Lung (tissue), 12 donors: ENCODE results near the gene OR52H1. TPM values are rescaled to one million over a fixed set of nuclear protein-coding genes. Genes with fewer than 3 reads are reported as not detected.

Experiments
- ATAC-seq: fragments of 200-7000 bp; cut with Tn5 transposase; one replicate; pipeline ENCODE4 v1.9.1; 2020; ENCODE audit warnings: moderate number of reproducible peaks; ENCODE audit not compliant: insufficient read depth, low FRiP score
- DNase-seq, 3 donors: peaks; one replicate each; pipeline ENCODE4 v3.0.0-alpha.2; 2013 to 2017
- H3K27ac ChIP-seq, 2 donors: one replicate each; pipeline ENCODE4 v1.5.1; 2013; ENCODE audit warnings: mild to moderate bottlenecking in 2 of 2, moderate library complexity in 2 of 2, control low read depth in 1 of 2, inconsistent platforms in 1 of 2, low read depth in 1 of 2, low read length in 1 of 2
- H3K27me3 ChIP-seq, 3 donors: one replicate each; pipeline ENCODE4 v1.5.1; 2013; ENCODE audit warnings: low read length in 2 of 3; ENCODE audit not compliant: control insufficient read depth in 3 of 3, insufficient read depth in 3 of 3
- H3K36me3 ChIP-seq, 4 donors: one replicate each; pipeline ENCODE4 v1.5.1; 2013; ENCODE audit warnings: low read length in 4 of 4, mild to moderate bottlenecking in 1 of 4, moderate library complexity in 1 of 4; ENCODE audit not compliant: control insufficient read depth in 4 of 4, insufficient read depth in 4 of 4
- H3K4me1 ChIP-seq, 5 donors: one replicate each; pipeline ENCODE4 v1.5.1; 2013; ENCODE audit warnings: low read length in 5 of 5, mild to moderate bottlenecking in 2 of 5, moderate library complexity in 1 of 5; ENCODE audit not compliant: control insufficient read depth in 5 of 5, insufficient read depth in 5 of 5
- H3K4me3 ChIP-seq: one replicate; pipeline ENCODE4 v1.5.1; 2013; ENCODE audit warnings: mild to moderate bottlenecking, control low read depth, moderate library complexity
- H3K9ac ChIP-seq, 2 donors: one replicate each; pipeline ENCODE4 v1.5.1; 2013; ENCODE audit warnings: low read length in 2 of 2, control low read depth in 1 of 2; ENCODE audit not compliant: insufficient read depth in 1 of 2
- H3K9me3 ChIP-seq, 4 donors: one replicate each; pipeline ENCODE4 v1.5.1; 2013; ENCODE audit warnings: low read length in 3 of 4, mild to moderate bottlenecking in 1 of 4, moderate library complexity in 1 of 4; ENCODE audit not compliant: control insufficient read depth in 4 of 4, insufficient read depth in 3 of 4
- WGBS, 2 donors: extraction: QIAGEN DNeasy Blood & Tissue Kit; methylation state at CpG; one replicate each; pipeline ENCODE4 v1.1.7; 2013; 5-methylcytosine and 5-hydroxymethylcytosine counted together
- polyA plus RNA-seq, 2 donors: library from polyadenylated mRNA; stranded (reverse); fragments of 200-250 nt; gene quantifications; one replicate each; pipeline ENCODE4 v1.2.1, GENCODE V29; 2013
- total RNA-seq, 2 donors: library from RNA; depleted of rRNA in 1 of 2; stranded (reverse); fragments of >200 nt in 1 of 2; gene quantifications; one replicate each; pipeline ENCODE4 v1.2.1, GENCODE V29; 2014 to 2021
- TF ChIP-seq, protein P1 (sequence below): IDR thresholded peaks from 2 replicates; pipeline ENCODE4 v1.5.1; 2012; ENCODE audit warnings: mild to moderate bottlenecking; ENCODE audit errors: control extremely low read depth, extremely low read depth
- donor health status: control.
- donor health status: control.
- donor health status: Bipolar disorder and iron deficiency.
- donor health status: healthy.
- donor health status: DM: yes; HTN: yes; CAD: no.

Gene OR52H1
- total and polyA plus RNA-seq, 4 donors = 0.03 to 2.8 (median 0.40) TPM; not detected in 1

DNA sequence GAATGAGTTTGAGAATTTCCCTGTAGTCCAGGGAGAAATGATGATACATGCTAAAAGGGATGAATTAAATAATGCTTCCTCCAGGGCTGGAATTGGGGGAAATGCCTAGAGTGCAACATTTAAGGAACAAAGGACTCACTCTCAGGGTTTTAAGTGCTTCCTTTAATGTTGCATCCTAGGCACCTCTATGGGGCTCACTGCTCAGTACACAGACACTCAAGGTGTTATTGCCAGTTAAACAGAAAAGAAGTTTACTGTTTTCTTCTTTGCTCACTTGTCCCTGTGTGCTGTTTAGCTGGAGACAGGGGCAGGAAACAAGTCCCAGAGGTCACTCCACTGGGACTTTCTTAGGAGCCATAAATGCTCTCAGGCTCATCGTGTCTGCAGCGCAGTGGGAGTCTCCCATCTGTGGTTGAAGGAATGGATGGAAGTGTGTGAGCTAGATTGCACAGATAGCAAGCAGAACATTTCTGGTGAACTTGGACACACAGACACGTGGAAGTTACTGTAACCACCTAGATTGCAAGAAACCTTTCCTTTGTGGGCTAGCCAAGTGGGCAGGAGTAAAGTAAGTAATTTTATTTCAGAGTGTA lies 8.4 kb upstream of the OR52H1 start:
- Histone ChIP-seq H3K27ac (no peak overlapping the region), H3K36me3 (no peaks in the 10 kb centered on the region), H3K27me3 (no peaks in the 10 kb centered on the region), H3K4me1 (no peaks in the 10 kb centered on the region), H3K9me3 (no peaks in the 10 kb centered on the region), H3K9ac (no peak overlapping the region), H3K4me3 (no peak overlapping the region)
- DNase-seq = no peak
- 67 to 80% methylated on average over 3 of the region's 3 CpGs for WGBS, 2 donors
- no peak for ATAC-seq
- TF ChIP-seq, protein P1, sequence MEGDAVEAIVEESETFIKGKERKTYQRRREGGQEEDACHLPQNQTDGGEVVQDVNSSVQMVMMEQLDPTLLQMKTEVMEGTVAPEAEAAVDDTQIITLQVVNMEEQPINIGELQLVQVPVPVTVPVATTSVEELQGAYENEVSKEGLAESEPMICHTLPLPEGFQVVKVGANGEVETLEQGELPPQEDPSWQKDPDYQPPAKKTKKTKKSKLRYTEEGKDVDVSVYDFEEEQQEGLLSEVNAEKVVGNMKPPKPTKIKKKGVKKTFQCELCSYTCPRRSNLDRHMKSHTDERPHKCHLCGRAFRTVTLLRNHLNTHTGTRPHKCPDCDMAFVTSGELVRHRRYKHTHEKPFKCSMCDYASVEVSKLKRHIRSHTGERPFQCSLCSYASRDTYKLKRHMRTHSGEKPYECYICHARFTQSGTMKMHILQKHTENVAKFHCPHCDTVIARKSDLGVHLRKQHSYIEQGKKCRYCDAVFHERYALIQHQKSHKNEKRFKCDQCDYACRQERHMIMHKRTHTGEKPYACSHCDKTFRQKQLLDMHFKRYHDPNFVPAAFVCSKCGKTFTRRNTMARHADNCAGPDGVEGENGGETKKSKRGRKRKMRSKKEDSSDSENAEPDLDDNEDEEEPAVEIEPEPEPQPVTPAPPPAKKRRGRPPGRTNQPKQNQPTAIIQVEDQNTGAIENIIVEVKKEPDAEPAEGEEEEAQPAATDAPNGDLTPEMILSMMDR = no peak

- no peaks in the 10 kb centered on the region for H3K9me3 ChIP-seq
- TF ChIP-seq, protein P1 = no peak
- ATAC-seq = no peak
Observed at GRCh38 chr11:5553343-5553742, 5.0 kb upstream of the OR52H1 start.

DNA sequence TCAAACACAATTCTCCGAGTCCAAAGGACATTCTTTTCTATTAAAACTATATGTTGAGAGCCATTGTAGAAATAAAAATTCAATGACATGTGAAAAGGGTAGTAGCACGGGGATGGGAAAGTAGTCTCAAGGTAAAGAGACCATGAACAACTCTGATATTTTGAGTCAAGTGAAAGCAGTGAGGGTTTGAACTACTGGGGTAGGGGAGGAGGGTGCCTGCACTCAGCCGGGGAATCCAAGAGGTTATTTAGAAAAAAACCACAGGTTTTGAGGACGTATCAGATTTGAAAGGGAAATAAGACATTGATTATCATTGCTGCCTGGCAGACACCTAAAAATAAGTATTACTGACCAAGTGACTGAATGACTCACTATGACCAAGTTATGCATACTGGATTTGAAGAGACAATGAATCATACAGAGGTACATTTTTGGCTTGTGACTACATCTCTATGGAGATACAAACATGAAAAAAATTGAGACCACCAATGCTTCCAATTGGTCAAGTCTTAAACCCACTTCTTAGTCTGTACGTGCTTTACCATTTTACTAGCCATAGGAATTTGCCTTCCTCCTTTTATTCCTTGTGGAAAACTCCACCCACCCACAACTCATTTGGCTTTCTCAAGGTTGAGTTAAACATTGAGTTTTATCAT lies 2.2 kb upstream of the OR52H1 start:
- ATAC-seq (no peak), DNase-seq (no peak)
- no peaks in the 10 kb centered on the region for H3K36me3 ChIP-seq
- no peak overlapping the region for H3K27ac ChIP-seq
- no peak overlapping the region for H3K9ac ChIP-seq
- WGBS, 2 donors = 71 to 75% methylated on average over 5 of the region's 5 CpGs
- no peaks in the 10 kb centered on the region for H3K27me3 ChIP-seq
- no peak overlapping the region for H3K4me3 ChIP-seq
- no peaks in the 10 kb centered on the region for H3K4me1 ChIP-seq
- no peaks in the 10 kb centered on the region for H3K9me3 ChIP-seq
- TF ChIP-seq, protein P1 = no peak

More at GRCh38 chr11:5553343-5553742, 5.0 kb upstream of the OR52H1 start:
- Histone ChIP-seq H3K36me3 (no peaks in the 10 kb centered on the region), H3K4me3 (no peak overlapping the region), H3K9ac (no peak overlapping the region), H3K4me1 (no peaks in the 10 kb centered on the region), H3K27me3 (no peaks in the 10 kb centered on the region), H3K27ac (no peak overlapping the region)
- DNase-seq = no peak

DNA sequence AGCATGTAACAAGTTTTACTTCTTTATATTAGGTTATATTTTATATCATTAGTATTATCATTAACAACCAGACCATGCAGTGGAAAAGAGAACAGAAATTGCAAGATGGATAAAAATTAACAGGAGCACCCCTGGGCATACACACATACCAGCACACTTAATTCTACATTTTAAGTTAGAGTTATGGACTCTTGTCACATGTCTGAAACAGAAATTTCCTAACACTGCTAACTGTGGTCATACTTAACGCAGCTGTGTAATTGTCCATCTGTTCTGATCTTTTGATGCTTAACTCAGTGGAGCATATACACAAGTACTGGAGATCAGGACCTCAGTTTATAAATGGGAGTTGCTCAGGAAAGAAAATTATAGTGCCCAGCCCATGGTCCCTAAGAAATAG lies 358 bp downstream of the OR52H1 start:
- TF ChIP-seq, protein P1 = no peak
- no peak overlapping the region for H3K27ac ChIP-seq
- no peaks in the 10 kb centered on the region for H3K36me3 ChIP-seq
- H3K9me3 ChIP-seq = no peaks in the 10 kb centered on the region
- H3K4me3 ChIP-seq = no peak overlapping the region
- no peaks in the 10 kb centered on the region for H3K27me3 ChIP-seq
- DNase-seq (no peak), ATAC-seq (no peak)
- no peaks in the 10 kb centered on the region for H3K4me1 ChIP-seq
- 92 to 97% methylated on average over 1 of the region's 1 CpG for WGBS, 2 donors
- H3K9ac ChIP-seq = no peak overlapping the region
